DND-41 (cell line): Measurements from ENCODE around the gene ITM2B.

ENCODE experiments used
- ATAC-seq: fragments of 200-7000 bp; cut with Tn5 transposase; 3 replicates; pipeline ENCODE4 v1.9.1; 2021; ENCODE audit warnings: low read depth; ENCODE audit not compliant: insufficient read depth
- DNase-seq: peaks from one replicate; pipeline ENCODE4 v3.0.0-alpha.2; 2020
- H2AFZ ChIP-seq: 2 replicates; pipeline ENCODE4 v1.6.0; 2012; ENCODE audit warnings: low read depth, low read length
- H3K27ac ChIP-seq: 2 replicates; pipeline ENCODE4 v1.5.1; 2012; ENCODE audit warnings: low read length, inconsistent platforms
- H3K27me3 ChIP-seq: fragments of 200-600 bp; sonication (generic); 2 replicates; pipeline ENCODE4 v1.6.0; 2012; ENCODE audit warnings: low read length, mild to moderate bottlenecking, inconsistent platforms; ENCODE audit not compliant: insufficient read depth, poor library complexity
- H3K36me3 ChIP-seq: 2 replicates; pipeline ENCODE4 v1.5.1; 2012; ENCODE audit warnings: low read length, inconsistent platforms; ENCODE audit not compliant: insufficient read depth
- H3K4me1 ChIP-seq: 2 replicates; pipeline ENCODE4 v1.5.1; 2012; ENCODE audit warnings: mild to moderate bottlenecking, low read length; ENCODE audit not compliant: insufficient read depth
- H3K4me2 ChIP-seq: 2 replicates; pipeline ENCODE4 v1.6.0; 2012; ENCODE audit warnings: mild to moderate bottlenecking, moderate library complexity, low read length, inconsistent platforms; ENCODE audit not compliant: insufficient read depth
- H3K4me3 ChIP-seq, 2 experiments: fragments of 200-600 bp in 1 of 2; shearing (Covaris generic) in 1 of 2; 2 replicates each; pipeline ENCODE4 v1.5.1; 2012 to 2016; ENCODE audit warnings: inconsistent platforms in 2 of 2, low read length in 2 of 2, mild to moderate bottlenecking in 2 of 2, low read depth in 1 of 2, moderate library complexity in 1 of 2
- H3K79me2 ChIP-seq: 2 replicates; pipeline ENCODE4 v1.6.0; 2012; ENCODE audit warnings: low read length, inconsistent platforms; ENCODE audit not compliant: insufficient read depth
- H3K9ac ChIP-seq: 2 replicates; pipeline ENCODE4 v1.6.0; 2012; ENCODE audit warnings: low read depth, mild to moderate bottlenecking, inconsistent platforms, low read length, moderate library complexity
- H3K9me3 ChIP-seq: 2 replicates; pipeline ENCODE4 v1.5.1; 2012; ENCODE audit warnings: low read length, moderate library complexity, mild to moderate bottlenecking, inconsistent platforms; ENCODE audit not compliant: insufficient read depth, severe bottlenecking
- H4K20me1 ChIP-seq: 2 replicates; pipeline ENCODE4 v1.6.0; 2012; ENCODE audit warnings: low read length; ENCODE audit not compliant: insufficient read depth
- CTCF ChIP-seq: IDR thresholded peaks from 2 replicates; pipeline ENCODE4 v1.5.1; 2012; ENCODE audit warnings: borderline replicate concordance, low read length, moderate library complexity, mild to moderate bottlenecking; ENCODE audit not compliant: poor library complexity, severe bottlenecking; ENCODE audit errors: extremely low read depth
- EZH2 ChIP-seq: IDR thresholded peaks from 3 replicates; pipeline ENCODE4 v1.6.1; 2012; ENCODE audit warnings: borderline replicate concordance, low read depth, mild to moderate bottlenecking, moderate library complexity, low read length, inconsistent platforms; ENCODE audit not compliant: severe bottlenecking

Gene ITM2B

GRCh38 chr13:48266150-48266549 lies 33.1 kb downstream of the ITM2B start:
- no peak overlapping the region for H3K4me2 ChIP-seq

GRCh38 chr13:48266701-48267639 lies 34.0 kb downstream of the ITM2B start:
- Histone ChIP-seq H3K4me1 (no peaks in the 10 kb centered on the region), H3K9ac (no peak overlapping the region), H3K9me3 (no peaks in the 10 kb centered on the region), H3K27me3 (no peaks in the 10 kb centered on the region), H4K20me1 (no peaks in the 10 kb centered on the region), H3K4me3 (no peak overlapping the region), H3K27ac (no peak overlapping the region), H3K79me2 (no peaks in the 10 kb centered on the region), H3K4me2 (no peak overlapping the region), H2AFZ (no peak overlapping the region), H3K36me3 (peaks cover 44% of the 10 kb centered on the region)
- DNase-seq: no peak
- no peak for ATAC-seq
- TF ChIP-seq CTCF (no peak), EZH2 (no peak)

More at GRCh38 chr13:48266150-48266549, 33.1 kb downstream of the ITM2B start:
- H3K27ac ChIP-seq: no peak overlapping the region
- H3K4me1 ChIP-seq: no peaks in the 10 kb centered on the region
- no peak overlapping the region for H2AFZ ChIP-seq
- peaks cover 51% of the 10 kb centered on the region for H3K36me3 ChIP-seq
- TF ChIP-seq EZH2 (no peak), CTCF (no peak)
- H4K20me1 ChIP-seq: no peaks in the 10 kb centered on the region
- H3K79me2 ChIP-seq: no peaks in the 10 kb centered on the region
- no peaks in the 10 kb centered on the region for H3K9me3 ChIP-seq
- no peak overlapping the region for H3K9ac ChIP-seq
- no peak for ATAC-seq
- no peak for DNase-seq
- no peak overlapping the region for H3K4me3 ChIP-seq
- H3K27me3 ChIP-seq: no peaks in the 10 kb centered on the region

GRCh38 chr13:48268019-48268418 lies 35.0 kb downstream of the ITM2B start:
- peaks cover 34% of the 10 kb centered on the region for H3K36me3 ChIP-seq
- ATAC-seq: no peak
- no peaks in the 10 kb centered on the region for H3K4me1 ChIP-seq
- no peak overlapping the region for H2AFZ ChIP-seq
- DNase-seq: no peak
- TF ChIP-seq EZH2 (no peak), CTCF (no peak)
- H3K27ac ChIP-seq: no peak overlapping the region
- H3K9me3 ChIP-seq: no peaks in the 10 kb centered on the region
- H3K4me2 ChIP-seq: no peak overlapping the region
- no peak overlapping the region for H3K4me3 ChIP-seq
- H3K9ac ChIP-seq: no peak overlapping the region
- no peaks in the 10 kb centered on the region for H4K20me1 ChIP-seq
- no peaks in the 10 kb centered on the region for H3K79me2 ChIP-seq
- H3K27me3 ChIP-seq: no peaks in the 10 kb centered on the region
